HCT116 (cell line): ENCODE data around the gene COL18A1. TPM values are rescaled to one million over a fixed set of nuclear protein-coding genes. Genes with fewer than 3 reads are reported as not detected.

Source experiments
- ATAC-seq: fragments of 200-7000 bp; cut with Tn5 transposase; 2 replicates; pipeline ENCODE4 v1.9.1; 2020; ENCODE audit warnings: mild to moderate bottlenecking, moderate library complexity
- BruUV-seq: library from RNA; stranded (reverse); fragments of 400-500 nt; replicated peaks from 2 replicates; lab custom pipeline; 2021; lab: Mats Ljungman, UMichigan
- CTCF ChIA-PET: fragments of 300-600 bp; sonication (Branson Sonifier 250); formaldehyde crosslinking; loops from one replicate; lab custom pipeline; 2021; ENCODE audit warnings: antibody characterized with exemption; lab: Charles Lee
- POLR2A ChIA-PET: fragments of 300-600, 350-600 bp; sonication (Branson Sonifier 250); formaldehyde crosslinking; loops from one replicate; lab custom pipeline; 2021; ENCODE audit warnings: antibody characterized with exemption; lab: Charles Lee
- RAD21 ChIA-PET, 2 experiments: fragments of 300-600 bp; sonication (Branson Sonifier 250); formaldehyde crosslinking; loops; one replicate each; lab custom pipeline; 2023; ENCODE audit warnings: low total read pairs in 2 of 2; ENCODE audit not compliant: uncharacterized antibody in 2 of 2, unreplicated experiment in 2 of 2, low non-redundant PET in 1 of 2; lab: Charles Lee
- DNase-seq: peaks from one replicate; pipeline ENCODE4 v3.0.0-alpha.2; 2010; ENCODE audit warnings: low read depth, low spot score
- H2AFZ ChIP-seq: fragments of 200-600 bp; shearing (Covaris generic), sonication (generic); 2 replicates; pipeline ENCODE4 v1.6.1; 2017; ENCODE audit warnings: low read depth, mixed run types, mixed read lengths, antibody characterized with exemption, low read length; ENCODE audit not compliant: poor library complexity, severe bottlenecking
- H3K27ac ChIP-seq: 2 replicates; pipeline ENCODE4 v1.5.1; 2012; ENCODE audit warnings: low read depth, low read length
- H3K27me3 ChIP-seq: fragments of 200-600 bp; sonication (generic); 2 replicates; pipeline ENCODE4 v1.6.1; 2016; ENCODE audit warnings: mixed run types, low read length, mixed read lengths; ENCODE audit not compliant: insufficient read depth
- H3K36me3 ChIP-seq, 2 experiments: fragments of 200-500 bp in 1 of 2; fragments of 200-600 bp in 1 of 2; sonication (Bioruptor generic) in 1 of 2; sonication (generic) in 1 of 2; 2 replicates each; pipeline versions ENCODE4 v1.5.1 to v1.6.1; 2014 to 2016; ENCODE audit warnings: low read length in 2 of 2, inconsistent platforms in 1 of 2, mixed read lengths in 1 of 2, mixed run types in 1 of 2; ENCODE audit not compliant: insufficient read depth in 2 of 2, control insufficient read depth in 1 of 2
- H3K4me1 ChIP-seq, 2 experiments: fragments of 200-600 bp in 1 of 2; sonication (generic) in 1 of 2; 2 replicates each; pipeline versions ENCODE4 v1.5.1 to v1.6.1; 2012 to 2017; ENCODE audit warnings: low read length in 2 of 2, inconsistent platforms in 1 of 2, mild to moderate bottlenecking in 1 of 2, mixed read lengths in 1 of 2, mixed run types in 1 of 2, moderate library complexity in 1 of 2; ENCODE audit not compliant: insufficient read depth in 2 of 2, control insufficient read depth in 1 of 2
- H3K4me2 ChIP-seq: fragments of 200-600 bp; sonication (generic); 2 replicates; pipeline ENCODE4 v1.6.1; 2017; ENCODE audit warnings: mixed run types, low read length, mixed read lengths
- H3K4me3 ChIP-seq, 2 experiments: fragments of 200-600 bp in 1 of 2; sonication (generic) in 1 of 2; replicated peaks in 1 of 2; 2 replicates each; pipeline ENCODE4 v1.5.1; 2011 to 2016; ENCODE audit warnings: low read length in 2 of 2, control low read depth in 1 of 2, low read depth in 1 of 2, mild to moderate bottlenecking in 1 of 2, mixed read lengths in 1 of 2, mixed run types in 1 of 2
- H3K79me2 ChIP-seq: fragments of 200-600 bp; sonication (generic); 2 replicates; pipeline ENCODE4 v1.6.1; 2017; ENCODE audit warnings: mild to moderate bottlenecking, mixed run types, low read length, moderate library complexity, mixed read lengths; ENCODE audit not compliant: insufficient read depth
- H3K9ac ChIP-seq: fragments of 200-600 bp; sonication (generic); 2 replicates; pipeline ENCODE4 v1.6.1; 2016; ENCODE audit warnings: low read length, mixed read lengths
- H3K9me2 ChIP-seq: fragments of 200-600 bp; sonication (generic), shearing (Covaris generic); 2 replicates; pipeline ENCODE4 v1.6.1; 2017; ENCODE audit warnings: mixed run types, mild to moderate bottlenecking, moderate library complexity; ENCODE audit not compliant: insufficient read depth
- H3K9me3 ChIP-seq, 2 experiments: fragments of 200-500 bp in 1 of 2; fragments of 200-600 bp in 1 of 2; sonication (Bioruptor generic) in 1 of 2; sonication (generic) in 1 of 2; 2 replicates each; pipeline ENCODE4 v1.6.1; 2014 to 2017; ENCODE audit warnings: low read length in 2 of 2, mixed read lengths in 2 of 2, inconsistent platforms in 1 of 2, low read depth in 1 of 2, mild to moderate bottlenecking in 1 of 2, mixed run types in 1 of 2, moderate library complexity in 1 of 2; ENCODE audit not compliant: control insufficient read depth in 1 of 2, insufficient read depth in 1 of 2
- H4K20me1 ChIP-seq: fragments of 200-600 bp; sonication (generic), shearing (Covaris generic); 2 replicates; pipeline ENCODE4 v1.6.1; 2017; ENCODE audit warnings: mixed run types, mild to moderate bottlenecking, moderate library complexity; ENCODE audit not compliant: insufficient read depth
- ATF3 ChIP-seq: IDR thresholded peaks from 2 replicates; pipeline ENCODE4 v1.6.1; 2012
- EZH2 ChIP-seq: fragments of 200-600 bp; sonication (generic); IDR thresholded peaks from 2 replicates; pipeline ENCODE4 v1.6.1; 2017; ENCODE audit warnings: antibody characterized with exemption, mixed run types
- FOSL1 ChIP-seq: IDR thresholded peaks from 2 replicates; pipeline ENCODE4 v1.6.1; 2012; ENCODE audit warnings: low read depth
- MAX ChIP-seq: IDR thresholded peaks from 2 replicates; pipeline ENCODE4 v1.6.1; 2012
- POLR2A ChIP-seq: IDR thresholded peaks from 2 replicates; pipeline ENCODE4 v1.7.0; 2011; ENCODE audit warnings: borderline replicate concordance; ENCODE audit not compliant: insufficient read depth, insufficient read length; ENCODE audit errors: extremely low read depth
- POLR2AphosphoS5 ChIP-seq: IDR thresholded peaks from 2 replicates; pipeline ENCODE4 v1.6.1; 2011; ENCODE audit warnings: mild to moderate bottlenecking, low read depth, low read length, moderate library complexity
- RAD21 ChIP-seq: IDR thresholded peaks from 2 replicates; pipeline ENCODE4 v1.6.1; 2012; ENCODE audit warnings: low read depth, mild to moderate bottlenecking
- REST ChIP-seq: IDR thresholded peaks from 2 replicates; pipeline ENCODE4 v1.6.1; 2012; ENCODE audit warnings: low read depth
- SP1 ChIP-seq: IDR thresholded peaks from 2 replicates; pipeline ENCODE4 v1.6.1; 2012; ENCODE audit warnings: low read depth
- TCF7L2 ChIP-seq: IDR thresholded peaks from 2 replicates; pipeline ENCODE4 v1.7.0; 2011; ENCODE audit warnings: borderline replicate concordance, inconsistent platforms; ENCODE audit not compliant: insufficient read depth, insufficient read length; ENCODE audit errors: extremely low read depth
- YY1 ChIP-seq: IDR thresholded peaks from 2 replicates; pipeline ENCODE4 v1.6.1; 2011; ENCODE audit warnings: low read length, low read depth, moderate library complexity, mild to moderate bottlenecking; ENCODE audit not compliant: insufficient replicate concordance; ENCODE audit errors: extremely low read depth
- intact Hi-C: fragments of 100-400 bp; cut with micrococcal nuclease; formaldehyde crosslinking; loops from 2 replicates; pipeline ENCODE4 v1.10.0; 2022
- total RNA-seq: library from RNA; stranded (reverse); gene quantifications from one replicate; pipeline ENCODE4 v1.2.1, GENCODE V29; 2021; ENCODE audit not compliant: unreplicated experiment
- TF ChIP-seq, protein P1 (sequence below): IDR thresholded peaks from 2 replicates; pipeline ENCODE4 v1.6.1; 2011; ENCODE audit warnings: mild to moderate bottlenecking, low read length, moderate library complexity; ENCODE audit not compliant: insufficient replicate concordance; ENCODE audit errors: extremely low read depth
- TF ChIP-seq, protein P2 (sequence below), 3 experiments: fragments of 200-600 bp in 1 of 3; sonication (generic) in 1 of 3; IDR thresholded peaks in 2 of 3; conservative IDR thresholded peaks in 1 of 3; 2 replicates each; pipeline ENCODE4 v1.5.1; 2012 to 2017; ENCODE audit warnings: low read depth in 2 of 3, low read length in 2 of 3, antibody characterized with exemption in 1 of 3, borderline replicate concordance in 1 of 3, control low read depth in 1 of 3, mild to moderate bottlenecking in 1 of 3, mixed read lengths in 1 of 3, mixed run types in 1 of 3, moderate library complexity in 1 of 3; ENCODE audit not compliant: insufficient read depth in 1 of 3

The COL18A1 gene
- total RNA-seq, 1 experiment from 2014 or later, result 59.5 TPM

GRCh38 chr21:45386728-45387371 lies 18.1 kb upstream of the COL18A1 start:
- no peak overlapping the region for H3K4me3 ChIP-seq
- RAD21 ChIA-PET, result interaction anchor here in 1 of 2 experiments (0.6 kb wide), 1 partner anchor 99 kb away, joined by 10 read pairs; the partner anchor contains the start of gene POFUT2
- H3K4me1 ChIP-seq, result peaks cover 0 to 12% of the 10 kb centered on the region in 2 experiments; a peak in 1 of 4 replicates
- POLR2A ChIA-PET, result no interaction called here
- H4K20me1 ChIP-seq, result no peaks in the 10 kb centered on the region
- no peak for TF ChIP-seq TCF7L2
- TF ChIP-seq FOSL1, result no peak
- TF ChIP-seq, protein P1, sequence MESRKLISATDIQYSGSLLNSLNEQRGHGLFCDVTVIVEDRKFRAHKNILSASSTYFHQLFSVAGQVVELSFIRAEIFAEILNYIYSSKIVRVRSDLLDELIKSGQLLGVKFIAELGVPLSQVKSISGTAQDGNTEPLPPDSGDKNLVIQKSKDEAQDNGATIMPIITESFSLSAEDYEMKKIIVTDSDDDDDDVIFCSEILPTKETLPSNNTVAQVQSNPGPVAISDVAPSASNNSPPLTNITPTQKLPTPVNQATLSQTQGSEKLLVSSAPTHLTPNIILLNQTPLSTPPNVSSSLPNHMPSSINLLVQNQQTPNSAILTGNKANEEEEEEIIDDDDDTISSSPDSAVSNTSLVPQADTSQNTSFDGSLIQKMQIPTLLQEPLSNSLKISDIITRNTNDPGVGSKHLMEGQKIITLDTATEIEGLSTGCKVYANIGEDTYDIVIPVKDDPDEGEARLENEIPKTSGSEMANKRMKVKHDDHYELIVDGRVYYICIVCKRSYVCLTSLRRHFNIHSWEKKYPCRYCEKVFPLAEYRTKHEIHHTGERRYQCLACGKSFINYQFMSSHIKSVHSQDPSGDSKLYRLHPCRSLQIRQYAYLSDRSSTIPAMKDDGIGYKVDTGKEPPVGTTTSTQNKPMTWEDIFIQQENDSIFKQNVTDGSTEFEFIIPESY, result no peak
- TF ChIP-seq POLR2AphosphoS5, result no peak
- no peak for TF ChIP-seq REST
- peak; percentile 37; the same call in 1 of the 2 replicates for TF ChIP-seq RAD21
- TF ChIP-seq ATF3, result no peak
- TF ChIP-seq YY1, result no peak
- TF ChIP-seq POLR2A, result no peak
- TF ChIP-seq, protein P2, sequence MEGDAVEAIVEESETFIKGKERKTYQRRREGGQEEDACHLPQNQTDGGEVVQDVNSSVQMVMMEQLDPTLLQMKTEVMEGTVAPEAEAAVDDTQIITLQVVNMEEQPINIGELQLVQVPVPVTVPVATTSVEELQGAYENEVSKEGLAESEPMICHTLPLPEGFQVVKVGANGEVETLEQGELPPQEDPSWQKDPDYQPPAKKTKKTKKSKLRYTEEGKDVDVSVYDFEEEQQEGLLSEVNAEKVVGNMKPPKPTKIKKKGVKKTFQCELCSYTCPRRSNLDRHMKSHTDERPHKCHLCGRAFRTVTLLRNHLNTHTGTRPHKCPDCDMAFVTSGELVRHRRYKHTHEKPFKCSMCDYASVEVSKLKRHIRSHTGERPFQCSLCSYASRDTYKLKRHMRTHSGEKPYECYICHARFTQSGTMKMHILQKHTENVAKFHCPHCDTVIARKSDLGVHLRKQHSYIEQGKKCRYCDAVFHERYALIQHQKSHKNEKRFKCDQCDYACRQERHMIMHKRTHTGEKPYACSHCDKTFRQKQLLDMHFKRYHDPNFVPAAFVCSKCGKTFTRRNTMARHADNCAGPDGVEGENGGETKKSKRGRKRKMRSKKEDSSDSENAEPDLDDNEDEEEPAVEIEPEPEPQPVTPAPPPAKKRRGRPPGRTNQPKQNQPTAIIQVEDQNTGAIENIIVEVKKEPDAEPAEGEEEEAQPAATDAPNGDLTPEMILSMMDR (IDR thresholded peaks at IDR 0.05 in 2 of 3, conservative IDR thresholded peaks at IDR 0.05 in 1 of 3; ENCODE audit: borderline replicate concordance in 1 of 3, insufficient read depth in 1 of 3, low read depth in 2 of 3, low read length in 2 of 3), result peak in 1 of 3 experiments; percentile 12; a peak in 1 of 6 replicates
- TF ChIP-seq SP1, result no peak
- TF ChIP-seq MAX, result no peak
- no peak for TF ChIP-seq EZH2
- intact Hi-C loops, result no loop called here
- no peaks in the 10 kb centered on the region for H3K27me3 ChIP-seq
- H3K4me2 ChIP-seq, result peak overlapping the region; percentile 30; the same call in 1 of the 2 replicates
- H3K9me3 ChIP-seq, result no peaks in the 10 kb centered on the region
- ATAC-seq, result peak; percentile 56
- CTCF ChIA-PET, result no interaction called here
- no peaks in the 10 kb centered on the region for H3K9me2 ChIP-seq
- no TSS peak for BruUV-seq
- no peak overlapping the region for H3K9ac ChIP-seq
- no peak overlapping the region for H3K27ac ChIP-seq
- H2AFZ ChIP-seq, result no peak overlapping the region
- no peak for DNase-seq
- no peaks in the 10 kb centered on the region for H3K36me3 ChIP-seq
- no peaks in the 10 kb centered on the region for H3K79me2 ChIP-seq
